ENCODE measurements around the gene UBE2V1. TPM values are rescaled to one million over a fixed set of nuclear protein-coding genes. Genes with fewer than 3 reads are reported as not detected.
A peak's percentile ranks its signal among the peaks of the same experiment; 100 is the strongest.

Gene UBE2V1
- total RNA-seq, 2 experiments from 2014 or later, result 115 to 140 TPM

DNA sequence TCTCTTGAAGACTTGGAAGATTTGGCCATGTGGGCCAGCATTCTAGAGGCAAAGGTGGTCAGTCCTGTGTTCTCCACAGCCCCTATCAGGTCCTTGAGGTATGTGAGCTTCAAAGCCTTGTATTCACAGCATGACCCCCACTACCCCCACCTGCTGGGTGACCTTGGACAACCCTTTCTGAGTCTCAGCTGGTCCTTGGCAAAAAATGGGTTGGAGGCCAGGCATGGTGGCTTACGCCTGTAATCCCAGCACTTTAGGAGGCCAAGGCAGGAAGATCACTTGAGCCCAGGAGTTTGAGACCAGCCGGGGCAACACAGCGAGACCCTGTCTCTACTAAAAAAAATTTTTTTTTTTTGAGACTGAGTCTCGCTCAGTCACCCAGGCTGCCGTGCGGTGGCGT lies 42.6 kb downstream of the UBE2V1 start:
- Mint-ChIP-seq H3K36me3 (ENCODE audit: low read depth) (no peaks in the 10 kb centered on the region), H3K27me3 (no peaks in the 10 kb centered on the region), H3K4me3 (no peak overlapping the region), H3K9me3 (no peaks in the 10 kb centered on the region), H3K4me1 (ENCODE audit: low read depth) (peaks cover 5% of the 10 kb centered on the region), H3K27ac (no peak overlapping the region)
- TF ChIP-seq, protein P1, sequence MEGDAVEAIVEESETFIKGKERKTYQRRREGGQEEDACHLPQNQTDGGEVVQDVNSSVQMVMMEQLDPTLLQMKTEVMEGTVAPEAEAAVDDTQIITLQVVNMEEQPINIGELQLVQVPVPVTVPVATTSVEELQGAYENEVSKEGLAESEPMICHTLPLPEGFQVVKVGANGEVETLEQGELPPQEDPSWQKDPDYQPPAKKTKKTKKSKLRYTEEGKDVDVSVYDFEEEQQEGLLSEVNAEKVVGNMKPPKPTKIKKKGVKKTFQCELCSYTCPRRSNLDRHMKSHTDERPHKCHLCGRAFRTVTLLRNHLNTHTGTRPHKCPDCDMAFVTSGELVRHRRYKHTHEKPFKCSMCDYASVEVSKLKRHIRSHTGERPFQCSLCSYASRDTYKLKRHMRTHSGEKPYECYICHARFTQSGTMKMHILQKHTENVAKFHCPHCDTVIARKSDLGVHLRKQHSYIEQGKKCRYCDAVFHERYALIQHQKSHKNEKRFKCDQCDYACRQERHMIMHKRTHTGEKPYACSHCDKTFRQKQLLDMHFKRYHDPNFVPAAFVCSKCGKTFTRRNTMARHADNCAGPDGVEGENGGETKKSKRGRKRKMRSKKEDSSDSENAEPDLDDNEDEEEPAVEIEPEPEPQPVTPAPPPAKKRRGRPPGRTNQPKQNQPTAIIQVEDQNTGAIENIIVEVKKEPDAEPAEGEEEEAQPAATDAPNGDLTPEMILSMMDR (IDR thresholded peaks at IDR 0.05), result no peak
- ChIA-PET CTCF (interaction anchor here (0.6 to 4.9 kb wide), 8 partner anchors 11 to 98 kb away, joined by 3 to 102 read pairs (median 6); partner anchors contain the start of genes SNAI1 and UBE2V1), POLR2A (interaction anchor here (1.0 to 2.6 kb wide), 3 partner anchors 21 to 99 kb away, joined by 3 to 17 read pairs (median 3); no protein-coding TSS in a partner anchor)
- no peak overlapping the region for H3K27ac ChIP-seq (ENCODE audit: low read depth in 1 of 2, low read length in 2 of 2)
- no peaks in the 10 kb centered on the region for H3K36me3 ChIP-seq (ENCODE audit: insufficient read depth, low read length)
- intact Hi-C loops (cut with DNase I, micrococcal nuclease), result loop anchor here in 1 of 2 experiments (2.0 kb wide), 1 partner anchor 98 kb away; no protein-coding TSS in a partner anchor
- no peaks in the 10 kb centered on the region for H3K9me3 ChIP-seq (ENCODE audit: control insufficient read depth in 1 of 2, insufficient read depth in 1 of 2, low read length in 2 of 2)
- H3K4me1 ChIP-seq (ENCODE audit: insufficient read depth, low read length), result peaks cover 13% of the 10 kb centered on the region
- no peaks in the 10 kb centered on the region for H3K27me3 ChIP-seq (ENCODE audit: control insufficient read depth in 1 of 2, insufficient read depth in 2 of 2, low read length in 2 of 2)
- no peak overlapping the region for H3K4me3 ChIP-seq (ENCODE audit: low read length)
- peak in 1 of 14 experiments; percentile 18 for DNase-seq
- no peak for ATAC-seq (ENCODE audit: poor library complexity)

DNA sequence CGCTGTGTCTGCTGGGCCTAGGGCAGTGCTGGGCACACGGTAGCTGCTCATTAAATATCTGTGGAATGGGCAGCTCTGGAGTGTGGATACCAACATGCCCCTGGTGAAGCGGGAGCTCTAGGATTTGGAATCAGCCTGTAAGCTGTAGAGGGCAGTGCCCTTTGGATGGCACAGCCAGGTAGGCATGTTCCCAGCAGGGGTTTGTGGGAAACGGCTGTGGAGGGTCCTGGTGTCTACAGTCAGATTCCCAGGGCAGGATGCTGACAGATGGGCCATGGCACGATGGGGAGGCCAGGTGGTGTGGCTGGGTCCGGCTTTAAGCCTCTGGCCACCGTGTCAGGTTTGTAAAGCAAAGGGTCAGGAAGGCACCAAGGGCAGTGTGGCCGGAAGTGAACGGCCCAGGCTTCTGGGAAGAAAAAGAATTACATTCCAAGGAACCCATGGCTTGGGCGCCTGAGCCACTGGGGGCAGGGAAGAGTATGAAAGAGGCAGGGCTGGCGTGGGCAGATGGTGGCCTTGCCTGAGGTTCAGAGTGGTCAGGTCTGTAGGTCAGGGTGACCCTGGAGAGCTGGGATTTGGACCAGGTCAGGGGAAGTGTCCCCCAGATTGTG lies 44.8 kb downstream of the UBE2V1 start:
- POLR2A ChIA-PET, result no interaction called here
- no peak overlapping the region for H3K27ac Mint-ChIP-seq
- H3K4me3 ChIP-seq (ENCODE audit: low read length), result no peak overlapping the region
- H3K9me3 ChIP-seq (ENCODE audit: control insufficient read depth in 1 of 2, insufficient read depth in 1 of 2, low read length in 2 of 2), result no peaks in the 10 kb centered on the region
- H3K4me1 ChIP-seq (ENCODE audit: insufficient read depth, low read length), result peaks cover 13% of the 10 kb centered on the region
- no peaks in the 10 kb centered on the region for H3K36me3 Mint-ChIP-seq (ENCODE audit: low read depth)
- no peak overlapping the region for H3K4me3 Mint-ChIP-seq
- H3K27me3 ChIP-seq (ENCODE audit: control insufficient read depth in 1 of 2, insufficient read depth in 2 of 2, low read length in 2 of 2), result no peaks in the 10 kb centered on the region
- DNase-seq (no peak), ATAC-seq (ENCODE audit: poor library complexity) (no peak)
- intact Hi-C loops (cut with DNase I, micrococcal nuclease), result no loop called here
- H3K36me3 ChIP-seq (ENCODE audit: insufficient read depth, low read length), result no peaks in the 10 kb centered on the region
- CTCF ChIA-PET, result interaction anchor here (4.9 kb wide), 1 partner anchor 87 kb away, joined by 102 read pairs; the partner anchor contains the start of gene SNAI1
- no peak overlapping the region for H3K27ac ChIP-seq (ENCODE audit: low read depth in 1 of 2, low read length in 2 of 2)
- no peaks in the 10 kb centered on the region for H3K9me3 Mint-ChIP-seq
- TF ChIP-seq, protein P1 (IDR thresholded peaks at IDR 0.05), result no peak
- H3K27me3 Mint-ChIP-seq, result no peaks in the 10 kb centered on the region
- H3K4me1 Mint-ChIP-seq (ENCODE audit: low read depth), result peaks cover 5% of the 10 kb centered on the region

DNA sequence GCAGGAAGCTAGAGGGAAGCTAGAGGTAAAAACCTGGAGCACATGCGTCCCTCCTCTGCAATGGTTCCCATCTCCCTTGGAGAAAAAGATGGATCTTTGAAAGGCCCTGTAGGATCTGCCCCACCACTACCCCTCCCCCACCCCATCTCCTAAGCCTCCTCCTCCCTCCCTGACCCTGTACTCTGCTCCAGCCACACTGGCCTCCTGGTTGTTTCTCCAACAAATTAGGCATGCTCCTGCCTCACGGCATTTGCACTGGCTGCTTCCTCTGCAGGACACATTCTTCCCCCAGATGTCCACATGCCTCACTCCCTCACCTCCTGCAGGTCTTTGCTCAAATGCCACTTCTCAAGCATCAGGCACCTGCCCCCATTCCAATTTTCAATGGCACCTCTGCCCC lies 45.5 kb downstream of the UBE2V1 start:
- TF ChIP-seq, protein P1 (IDR thresholded peaks at IDR 0.05), result no peak
- H3K36me3 ChIP-seq (ENCODE audit: insufficient read depth, low read length), result no peaks in the 10 kb centered on the region
- ATAC-seq (ENCODE audit: poor library complexity), result no peak
- H3K27ac ChIP-seq (ENCODE audit: low read depth in 1 of 2, low read length in 2 of 2), result no peak overlapping the region
- DNase-seq, result no peak
- no peaks in the 10 kb centered on the region for H3K36me3 Mint-ChIP-seq (ENCODE audit: low read depth)
- no peaks in the 10 kb centered on the region for H3K27me3 ChIP-seq (ENCODE audit: control insufficient read depth in 1 of 2, insufficient read depth in 2 of 2, low read length in 2 of 2)
- H3K9me3 Mint-ChIP-seq, result no peaks in the 10 kb centered on the region
- H3K9me3 ChIP-seq (ENCODE audit: control insufficient read depth in 1 of 2, insufficient read depth in 1 of 2, low read length in 2 of 2), result no peaks in the 10 kb centered on the region
- ChIA-PET POLR2A (no interaction called here), CTCF (interaction anchor here (4.9 kb wide), 1 partner anchor 86 kb away, joined by 102 read pairs; the partner anchor contains the start of gene SNAI1)
- intact Hi-C loops (cut with DNase I, micrococcal nuclease), result no loop called here
- no peak overlapping the region for H3K4me3 Mint-ChIP-seq
- peaks cover 13% of the 10 kb centered on the region for H3K4me1 ChIP-seq (ENCODE audit: insufficient read depth, low read length)
- H3K4me3 ChIP-seq (ENCODE audit: low read length), result no peak overlapping the region
- no peak overlapping the region for H3K27ac Mint-ChIP-seq
- H3K4me1 Mint-ChIP-seq (ENCODE audit: low read depth), result peaks cover 5% of the 10 kb centered on the region
- H3K27me3 Mint-ChIP-seq, result no peaks in the 10 kb centered on the region

Data from CD4-positive, alpha-beta T cell (primary cell).